Measurements from ENCODE around the gene IRAK1. TPM values are rescaled to one million over a fixed set of nuclear protein-coding genes. Genes with fewer than 3 reads are reported as not detected.
A peak's percentile ranks its signal among the peaks of the same experiment; 100 is the strongest.
"Not testable (repeated sequence)": the region's sequence is repeated elsewhere in the genome, so short reads cannot be mapped to it uniquely, and the experiment has no call there.

Gene IRAK1
- total RNA-seq, 1 donor from 2014 or later, result 86.1 TPM

DNA sequence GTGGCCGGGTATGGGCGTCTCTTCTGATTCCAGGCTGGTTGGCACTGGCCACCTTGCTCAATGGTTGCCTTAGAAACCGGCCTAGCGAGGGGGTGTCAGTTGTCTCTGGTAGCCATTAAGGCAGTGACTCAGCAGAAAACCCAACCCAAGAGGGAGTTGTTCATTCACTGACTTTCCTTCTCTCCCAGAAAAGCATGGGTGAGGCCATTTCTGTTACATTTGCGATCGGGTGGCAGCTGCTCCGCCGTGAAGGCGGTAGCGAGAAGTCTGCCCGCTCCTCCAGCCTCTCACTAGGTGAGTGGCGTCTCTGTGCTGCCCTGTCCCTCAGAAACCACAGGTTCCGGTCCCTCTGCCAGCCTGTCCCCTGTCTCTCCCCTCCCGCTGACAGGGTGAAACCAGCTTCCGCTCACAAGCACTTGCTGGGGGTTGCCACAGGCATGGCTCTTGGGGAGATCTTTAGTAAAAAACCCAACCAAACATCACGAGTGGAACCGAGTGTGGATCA lies 17.4 kb downstream of the IRAK1 start:
- H3K9me3 Mint-ChIP-seq, result no peaks in the 10 kb centered on the region
- peak overlapping the region; percentile 58 for H3K27ac Mint-ChIP-seq
- peaks cover 3% of the 10 kb centered on the region for H3K36me3 Mint-ChIP-seq
- no peaks in the 10 kb centered on the region for H3K27me3 Mint-ChIP-seq
- DNase-seq (ENCODE audit: extremely low spot score, unreplicated experiment), result no peak
- TF ChIP-seq, protein P1, sequence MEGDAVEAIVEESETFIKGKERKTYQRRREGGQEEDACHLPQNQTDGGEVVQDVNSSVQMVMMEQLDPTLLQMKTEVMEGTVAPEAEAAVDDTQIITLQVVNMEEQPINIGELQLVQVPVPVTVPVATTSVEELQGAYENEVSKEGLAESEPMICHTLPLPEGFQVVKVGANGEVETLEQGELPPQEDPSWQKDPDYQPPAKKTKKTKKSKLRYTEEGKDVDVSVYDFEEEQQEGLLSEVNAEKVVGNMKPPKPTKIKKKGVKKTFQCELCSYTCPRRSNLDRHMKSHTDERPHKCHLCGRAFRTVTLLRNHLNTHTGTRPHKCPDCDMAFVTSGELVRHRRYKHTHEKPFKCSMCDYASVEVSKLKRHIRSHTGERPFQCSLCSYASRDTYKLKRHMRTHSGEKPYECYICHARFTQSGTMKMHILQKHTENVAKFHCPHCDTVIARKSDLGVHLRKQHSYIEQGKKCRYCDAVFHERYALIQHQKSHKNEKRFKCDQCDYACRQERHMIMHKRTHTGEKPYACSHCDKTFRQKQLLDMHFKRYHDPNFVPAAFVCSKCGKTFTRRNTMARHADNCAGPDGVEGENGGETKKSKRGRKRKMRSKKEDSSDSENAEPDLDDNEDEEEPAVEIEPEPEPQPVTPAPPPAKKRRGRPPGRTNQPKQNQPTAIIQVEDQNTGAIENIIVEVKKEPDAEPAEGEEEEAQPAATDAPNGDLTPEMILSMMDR (conservative IDR thresholded peaks at IDR 0.05), result no peak
- H3K4me3 Mint-ChIP-seq, result no peak overlapping the region
- peaks cover 10% of the 10 kb centered on the region for H3K4me1 Mint-ChIP-seq (ENCODE audit: unreplicated experiment)

DNA sequence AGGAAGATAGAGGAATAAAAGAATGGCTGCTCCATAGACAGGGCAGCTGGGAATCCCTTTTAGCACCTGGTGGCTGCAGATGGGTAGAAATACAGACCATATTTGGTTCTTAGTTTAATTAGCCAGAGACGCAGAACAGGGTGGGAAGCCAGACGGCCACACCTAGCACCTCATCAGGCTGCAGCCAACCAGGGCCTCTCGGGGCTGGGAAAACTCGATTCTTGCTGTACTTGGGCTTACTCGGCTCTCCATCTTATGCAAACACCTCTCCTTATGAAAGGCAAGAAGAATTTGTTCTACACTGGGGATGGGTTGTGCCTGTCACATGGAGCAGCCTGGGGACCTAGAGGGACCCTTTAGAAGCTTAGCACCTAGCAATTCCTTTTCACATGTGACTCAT lies 19.7 kb downstream of the IRAK1 start:
- TF ChIP-seq, protein P1 (conservative IDR thresholded peaks at IDR 0.05), result no peak
- no peaks in the 10 kb centered on the region for H3K27me3 Mint-ChIP-seq
- H3K4me3 Mint-ChIP-seq, result no peak overlapping the region
- no peaks in the 10 kb centered on the region for H3K9me3 Mint-ChIP-seq
- no peak for DNase-seq (ENCODE audit: extremely low spot score, unreplicated experiment)
- peaks cover 3% of the 10 kb centered on the region for H3K36me3 Mint-ChIP-seq
- H3K27ac Mint-ChIP-seq, result peak overlapping the region; percentile 75
- H3K4me1 Mint-ChIP-seq (ENCODE audit: unreplicated experiment), result peaks cover 10% of the 10 kb centered on the region

DNA sequence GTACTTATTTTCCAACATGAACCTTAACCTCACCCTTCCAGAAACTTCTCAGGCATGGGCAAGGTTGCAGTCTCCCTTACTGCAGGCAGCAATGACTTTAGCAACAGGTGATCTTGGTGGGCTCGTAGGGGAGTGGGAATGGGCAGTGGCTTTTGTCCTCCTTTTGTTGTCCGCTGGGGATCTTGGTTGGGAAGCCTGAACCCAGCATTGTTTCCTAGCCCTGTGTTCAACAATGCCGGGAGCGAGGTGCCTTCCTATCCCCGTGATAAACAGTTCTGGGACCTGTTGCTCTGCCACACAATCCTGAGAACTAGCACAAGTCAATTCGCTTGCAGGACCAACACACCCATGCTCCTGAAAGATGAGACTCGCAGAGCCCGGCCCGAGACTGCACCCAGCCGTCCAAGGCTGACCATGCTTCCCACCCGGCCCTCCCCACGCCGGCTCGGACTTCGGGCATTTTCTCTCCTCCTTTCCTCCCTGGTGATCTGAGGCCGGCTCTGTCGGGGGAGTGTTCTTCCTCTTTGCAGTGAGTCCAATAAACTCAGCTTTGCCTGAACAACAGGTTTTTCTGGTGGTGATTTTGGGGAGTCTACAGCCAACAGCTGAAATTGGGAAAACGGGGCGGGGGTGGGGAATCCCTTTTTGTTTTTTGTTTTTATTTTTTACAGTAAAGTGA lies 20.2 kb downstream of the IRAK1 start:
- peak overlapping the region; percentile 75 for H3K27ac Mint-ChIP-seq
- H3K4me3 Mint-ChIP-seq, result no peak overlapping the region
- H3K9me3 Mint-ChIP-seq, result no peaks in the 10 kb centered on the region
- TF ChIP-seq, protein P1 (conservative IDR thresholded peaks at IDR 0.05), result no peak
- DNase-seq (ENCODE audit: extremely low spot score, unreplicated experiment), result no peak
- H3K36me3 Mint-ChIP-seq, result peaks cover 3% of the 10 kb centered on the region
- H3K27me3 Mint-ChIP-seq, result no peaks in the 10 kb centered on the region
- peaks cover 10% of the 10 kb centered on the region for H3K4me1 Mint-ChIP-seq (ENCODE audit: unreplicated experiment)

DNA sequence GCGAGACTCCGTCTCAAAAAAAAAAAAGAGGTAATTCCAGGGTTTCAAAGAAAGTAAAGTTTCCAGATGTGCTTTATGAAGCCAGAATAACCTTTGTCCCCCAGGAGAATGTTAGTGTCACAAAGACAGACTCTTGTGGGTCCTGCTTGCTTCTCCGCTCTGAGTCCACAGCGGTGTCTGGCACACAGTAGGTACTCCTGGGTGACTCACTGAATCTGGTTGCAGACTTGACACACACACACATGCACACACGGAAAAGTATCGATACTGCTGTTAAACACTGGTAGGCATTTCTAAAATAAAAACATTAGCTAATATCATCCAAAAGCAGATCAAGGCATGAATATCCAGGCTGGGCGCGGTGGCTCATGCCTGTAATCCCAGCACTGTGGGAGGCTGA lies 24.2 kb downstream of the IRAK1 start:
- H3K27ac Mint-ChIP-seq, result no peak overlapping the region
- no peaks in the 10 kb centered on the region for H3K9me3 Mint-ChIP-seq
- no peaks in the 10 kb centered on the region for H3K36me3 Mint-ChIP-seq
- no peak overlapping the region for H3K4me3 Mint-ChIP-seq
- DNase-seq (ENCODE audit: extremely low spot score, unreplicated experiment), result no peak
- H3K4me1 Mint-ChIP-seq (ENCODE audit: unreplicated experiment), result no peaks in the 10 kb centered on the region
- no peaks in the 10 kb centered on the region for H3K27me3 Mint-ChIP-seq
- TF ChIP-seq, protein P1 (conservative IDR thresholded peaks at IDR 0.05), result no peak

DNA sequence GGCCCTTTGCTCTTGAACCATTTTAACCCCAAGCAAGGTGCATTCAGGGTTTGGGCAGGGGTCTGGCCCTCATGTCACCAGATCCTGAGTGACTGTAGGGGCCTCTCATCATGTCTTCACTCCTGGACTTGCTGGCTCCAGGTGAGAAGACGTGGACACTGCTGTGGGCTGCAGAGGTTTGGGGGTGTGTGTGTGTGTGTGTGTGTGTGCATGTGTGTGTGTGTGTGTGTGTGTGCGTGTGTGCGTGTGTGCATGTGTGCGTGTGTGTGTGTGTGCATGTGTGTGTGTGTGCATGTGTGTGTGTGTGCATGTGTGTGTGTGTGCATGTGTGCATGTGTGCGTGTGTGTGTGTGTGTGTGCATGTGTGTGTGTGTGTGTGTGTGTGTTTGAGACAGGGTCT lies 25.3 kb downstream of the IRAK1 start:
- H3K4me1 Mint-ChIP-seq (ENCODE audit: unreplicated experiment); H3K27ac Mint-ChIP-seq; H3K4me3 Mint-ChIP-seq; DNase-seq (ENCODE audit: extremely low spot score, unreplicated experiment); H3K27me3 Mint-ChIP-seq; H3K36me3 Mint-ChIP-seq; H3K9me3 Mint-ChIP-seq: not testable (repeated sequence)

DNA sequence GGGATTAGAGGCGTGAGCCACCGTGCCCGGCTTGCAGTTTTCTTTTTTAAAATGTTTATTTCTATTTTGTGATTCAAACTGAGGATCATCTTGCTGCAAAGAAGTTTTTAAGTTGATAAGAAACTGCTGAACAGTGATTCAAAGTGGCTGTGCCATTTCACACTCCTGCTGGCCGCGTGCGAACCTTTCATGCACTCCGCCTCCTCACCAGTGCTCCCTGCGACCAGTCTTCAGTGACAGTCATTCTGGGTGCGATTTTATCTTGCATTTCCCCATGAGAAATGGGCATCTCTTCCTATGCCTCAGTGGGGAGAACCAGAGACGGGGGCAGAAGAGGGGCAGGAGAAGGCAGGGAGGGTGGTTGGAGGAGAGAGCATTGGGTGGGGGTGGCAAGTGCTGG lies 25.7 kb downstream of the IRAK1 start:
- no peaks in the 10 kb centered on the region for H3K4me1 Mint-ChIP-seq (ENCODE audit: unreplicated experiment)
- H3K4me3 Mint-ChIP-seq, result no peak overlapping the region
- no peak for DNase-seq (ENCODE audit: extremely low spot score, unreplicated experiment)
- H3K36me3 Mint-ChIP-seq, result no peaks in the 10 kb centered on the region
- no peaks in the 10 kb centered on the region for H3K27me3 Mint-ChIP-seq
- no peak overlapping the region for H3K27ac Mint-ChIP-seq
- TF ChIP-seq, protein P1 (conservative IDR thresholded peaks at IDR 0.05), result no peak
- no peaks in the 10 kb centered on the region for H3K9me3 Mint-ChIP-seq

Data from type B pancreatic cell (in vitro differentiated cells).